ENCODE measurements around the gene PLCH1.
"Not testable (repeated sequence)": the region's sequence is repeated elsewhere in the genome, so short reads cannot be mapped to it uniquely, and the experiment has no call there.

DNA sequence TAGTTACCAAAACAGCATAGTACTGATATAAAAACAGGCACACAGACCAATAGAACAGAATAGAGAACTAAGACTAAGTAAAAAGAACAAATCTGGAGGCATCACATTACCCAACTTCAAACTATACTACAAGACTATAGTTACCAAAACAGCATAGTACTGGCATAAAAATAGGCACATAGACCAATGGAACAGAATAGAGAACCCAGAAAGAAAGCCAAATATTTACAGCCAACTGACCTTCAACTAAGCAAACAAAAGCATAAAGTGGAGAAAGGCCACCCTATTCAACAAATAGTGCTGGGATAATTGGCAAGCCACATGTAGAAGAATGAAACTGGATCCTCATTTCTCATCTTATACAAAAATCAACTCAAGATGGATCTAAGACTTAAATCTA lies 130.5 kb downstream of the PLCH1 start:
- TF ChIP-seq EZH2 (IDR thresholded peaks at IDR 0.05; ENCODE audit: borderline replicate concordance); CTCF (IDR thresholded peaks at IDR 0.05; ENCODE audit: poor library complexity); EZH2phosphoT487 (IDR thresholded peaks at IDR 0.05; ENCODE audit: low read depth, severe bottlenecking, unreplicated experiment): not testable (repeated sequence)

Measured in hepatocyte (in vitro differentiated cells).